ENCODE measurements around the gene MACROD2.
"Not testable (repeated sequence)": the region's sequence is repeated elsewhere in the genome, so short reads cannot be mapped to it uniquely, and the experiment has no call there.

MACROD2 gene

GRCh38 chr20:14198416-14198815, 203.1 kb downstream of the MACROD2 start:
- DNase-seq (ENCODE audit: insufficient read length, low spot score) (no peak), FAIRE-seq (no peak)
- no peak for TF ChIP-seq CTCF (IDR thresholded peaks at IDR 0.05; ENCODE audit: insufficient read depth, missing control alignments)

- FAIRE-seq (no peak), DNase-seq (ENCODE audit: insufficient read length, low spot score) (no peak)
- no peak for TF ChIP-seq CTCF (IDR thresholded peaks at IDR 0.05; ENCODE audit: insufficient read depth, missing control alignments)
These were observed 203.8 kb downstream of the MACROD2 start for GRCh38 chr20:14199111-14199510.

GRCh38 chr20:14203657-14204056, 208.3 kb downstream of the MACROD2 start:
- DNase-seq (ENCODE audit: insufficient read length, low spot score): no peak
- no peak for FAIRE-seq
- no peak for TF ChIP-seq CTCF (IDR thresholded peaks at IDR 0.05; ENCODE audit: insufficient read depth, missing control alignments)

- no peak for TF ChIP-seq CTCF (IDR thresholded peaks at IDR 0.05; ENCODE audit: insufficient read depth, missing control alignments)
- no peak for FAIRE-seq
These were observed 212.3 kb downstream of the MACROD2 start for GRCh38 chr20:14207591-14207990.

GRCh38 chr20:14208956-14209355, 213.6 kb downstream of the MACROD2 start:
- TF ChIP-seq CTCF (IDR thresholded peaks at IDR 0.05; ENCODE audit: insufficient read depth, missing control alignments): no peak
- FAIRE-seq (no peak), DNase-seq (ENCODE audit: insufficient read length, low spot score) (no peak)

More at GRCh38 chr20:14207591-14207990, 212.3 kb downstream of the MACROD2 start:
- DNase-seq (ENCODE audit: insufficient read length, low spot score): no peak

DNA sequence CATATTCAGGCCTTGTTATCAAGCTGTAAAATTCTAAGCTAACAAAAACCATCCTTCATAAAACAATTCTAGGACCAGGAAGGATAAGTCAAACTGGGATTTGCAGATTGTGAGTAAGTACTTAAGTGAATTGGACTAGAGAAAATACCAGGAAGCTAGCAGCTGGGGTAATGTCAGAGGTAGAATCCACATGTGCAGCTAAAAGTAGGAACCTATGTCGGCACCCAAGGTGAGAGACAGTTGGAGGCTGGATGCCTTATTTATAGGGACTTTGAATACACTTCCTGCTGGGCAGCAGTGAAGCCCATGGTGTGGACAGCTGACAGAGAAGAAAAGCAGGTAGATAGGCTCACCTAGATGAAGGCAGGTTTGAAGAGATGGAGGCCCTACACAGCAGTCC, 214.8 kb downstream of the MACROD2 start:
- no peak for DNase-seq (ENCODE audit: insufficient read length, low spot score)
- FAIRE-seq: no peak
- no peak for TF ChIP-seq CTCF (IDR thresholded peaks at IDR 0.05; ENCODE audit: insufficient read depth, missing control alignments)

DNA sequence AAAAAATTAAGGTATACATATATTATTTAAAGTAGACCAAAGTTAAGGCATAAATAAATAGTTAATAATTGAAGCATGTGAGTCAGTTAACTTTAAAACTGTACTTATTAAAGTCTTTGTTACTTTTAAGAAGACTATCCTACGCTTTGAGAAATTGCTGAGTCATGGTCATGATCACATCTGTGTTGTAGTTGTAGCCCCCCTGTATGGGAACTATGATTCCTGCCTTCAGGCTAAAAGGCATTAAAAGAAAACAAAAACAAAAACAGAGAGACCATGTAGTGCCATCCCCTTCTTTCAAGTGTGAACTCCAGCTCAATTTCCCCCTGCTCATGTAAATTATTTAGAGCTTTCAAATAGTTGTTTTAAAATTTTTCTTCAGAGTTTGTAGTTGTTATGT, 218.7 kb downstream of the MACROD2 start:
- no peak for DNase-seq (ENCODE audit: insufficient read length, low spot score)
- no peak for FAIRE-seq
- TF ChIP-seq CTCF (IDR thresholded peaks at IDR 0.05; ENCODE audit: insufficient read depth, missing control alignments): no peak

DNA sequence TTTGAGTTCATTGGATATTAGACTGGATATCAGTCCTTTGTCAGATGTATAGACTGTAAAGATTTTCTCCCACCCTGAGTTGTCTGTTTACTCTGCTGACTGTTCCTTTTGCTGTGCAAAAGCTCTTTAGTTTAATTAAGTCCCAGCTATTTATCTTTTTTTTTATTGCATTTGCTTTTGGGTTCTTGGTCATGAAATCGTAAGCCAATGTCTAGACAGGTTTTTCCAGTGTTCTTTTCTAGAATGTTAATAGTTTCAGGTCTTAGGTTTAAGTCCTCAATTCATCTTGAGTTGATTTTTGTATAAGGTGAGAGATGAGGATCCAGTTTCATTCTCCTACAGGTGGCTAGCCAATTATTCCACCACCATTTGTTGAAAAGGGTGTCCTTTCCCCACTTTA, 220.6 kb downstream of the MACROD2 start:
- not testable (repeated sequence) for DNase-seq (ENCODE audit: insufficient read length, low spot score); FAIRE-seq

Measured in D721Med (cell line).